Suprapubic skin (tissue), 4 donors: ENCODE results near the gene ERG.

Experiments
- POLR2A ChIP-seq, 2 donors: fragments of 450-650 bp; IDR thresholded peaks; one replicate each; pipeline ENCODE4 v1.6.1; 2017; ENCODE audit warnings: antibody characterized with exemption in 2 of 2, mild to moderate bottlenecking in 2 of 2, moderate library complexity in 2 of 2
- POLR2AphosphoS5 ChIP-seq, 3 donors: sonication (generic); formaldehyde crosslinking; IDR thresholded peaks; one replicate each; pipeline ENCODE4 v1.6.1; 2017; ENCODE audit warnings: antibody characterized with exemption in 3 of 3
- TF ChIP-seq, protein P1 (sequence below), 2 donors: fragments of 200-600 bp in 1 of 2; fragments of 450-650 bp in 1 of 2; sonication (generic) in 1 of 2; IDR thresholded peaks; one replicate each; pipeline ENCODE4 v1.5.1; 2016 to 2019; ENCODE audit warnings: antibody characterized with exemption in 2 of 2, mild to moderate bottlenecking in 1 of 2, moderate library complexity in 1 of 2

DNA sequence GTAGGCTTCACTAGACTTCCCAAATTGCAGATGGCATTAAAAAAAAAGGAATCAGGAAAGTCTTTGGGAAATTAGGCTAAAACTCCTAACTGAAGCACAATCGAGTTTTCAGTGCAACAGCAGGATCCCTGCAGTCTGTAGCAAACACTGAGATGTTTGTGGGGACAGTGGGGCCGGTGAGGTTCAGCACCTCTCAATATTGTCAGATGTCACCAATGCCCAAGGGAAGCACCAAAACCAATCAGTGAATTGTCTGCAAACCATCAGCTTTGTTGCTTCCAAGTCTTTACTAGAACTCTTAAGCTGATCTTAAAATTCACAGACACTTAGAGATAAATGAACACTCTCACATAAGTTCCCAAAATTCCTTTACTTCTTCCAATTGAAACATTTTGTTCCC is 2.6 kb downstream of the ERG start:
- TF ChIP-seq, protein P1, sequence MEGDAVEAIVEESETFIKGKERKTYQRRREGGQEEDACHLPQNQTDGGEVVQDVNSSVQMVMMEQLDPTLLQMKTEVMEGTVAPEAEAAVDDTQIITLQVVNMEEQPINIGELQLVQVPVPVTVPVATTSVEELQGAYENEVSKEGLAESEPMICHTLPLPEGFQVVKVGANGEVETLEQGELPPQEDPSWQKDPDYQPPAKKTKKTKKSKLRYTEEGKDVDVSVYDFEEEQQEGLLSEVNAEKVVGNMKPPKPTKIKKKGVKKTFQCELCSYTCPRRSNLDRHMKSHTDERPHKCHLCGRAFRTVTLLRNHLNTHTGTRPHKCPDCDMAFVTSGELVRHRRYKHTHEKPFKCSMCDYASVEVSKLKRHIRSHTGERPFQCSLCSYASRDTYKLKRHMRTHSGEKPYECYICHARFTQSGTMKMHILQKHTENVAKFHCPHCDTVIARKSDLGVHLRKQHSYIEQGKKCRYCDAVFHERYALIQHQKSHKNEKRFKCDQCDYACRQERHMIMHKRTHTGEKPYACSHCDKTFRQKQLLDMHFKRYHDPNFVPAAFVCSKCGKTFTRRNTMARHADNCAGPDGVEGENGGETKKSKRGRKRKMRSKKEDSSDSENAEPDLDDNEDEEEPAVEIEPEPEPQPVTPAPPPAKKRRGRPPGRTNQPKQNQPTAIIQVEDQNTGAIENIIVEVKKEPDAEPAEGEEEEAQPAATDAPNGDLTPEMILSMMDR (IDR thresholded peaks at IDR 0.05), result no peak
- TF ChIP-seq POLR2AphosphoS5 (IDR thresholded peaks at IDR 0.05) (no peak), POLR2A (IDR thresholded peaks at IDR 0.05) (no peak)
